COLO668 (cell line): ENCODE results near the gene SEC31B.
A peak's percentile ranks its signal among the peaks of the same experiment; 100 is the strongest.

Experiments
- DNase-seq: peaks from one replicate; lab custom pipeline; 2025; ENCODE audit not compliant: unreplicated experiment; lab: John Stamatoyannopoulos, UW

Gene SEC31B

GRCh38 chr10:100448951-100449350 is 70.7 kb downstream of the SEC31B start:
- DNase-seq = no peak

- DNase-seq = peak; percentile 45
Observed at GRCh38 chr10:100447663-100448062, 72.0 kb downstream of the SEC31B start.

DNA sequence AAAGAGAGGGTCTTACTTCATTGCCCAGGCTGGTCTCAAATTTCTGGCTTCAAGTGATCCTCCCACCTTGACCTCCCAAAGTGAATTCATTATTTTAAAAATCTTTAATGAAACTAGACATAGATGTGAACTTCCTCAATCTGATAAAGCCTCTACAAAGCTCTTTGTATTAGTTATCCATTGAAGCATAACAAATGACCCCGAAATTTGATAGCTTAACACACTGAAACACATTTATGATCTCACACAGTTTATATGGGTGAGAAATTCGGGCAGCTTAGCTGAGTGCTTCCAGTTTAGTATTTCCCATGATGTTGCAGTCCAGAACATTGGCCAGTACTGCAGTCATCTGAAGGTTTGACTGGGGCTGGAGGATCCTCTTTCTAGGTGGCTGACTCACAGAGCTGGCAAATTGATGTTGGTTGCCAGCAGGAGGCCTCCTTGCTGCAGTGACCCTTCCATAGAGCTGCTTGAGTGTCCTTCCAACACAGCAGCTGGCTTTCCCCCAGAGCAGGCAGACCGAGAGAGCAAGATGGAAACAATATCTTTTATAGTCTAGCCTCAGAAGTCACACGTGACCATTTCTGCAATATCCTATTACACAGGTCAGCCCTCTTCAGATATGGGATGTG is 73.4 kb downstream of the SEC31B start:
- DNase-seq = peak; percentile 25

- DNase-seq = no peak
Observed at GRCh38 chr10:100442548-100442947, 77.1 kb downstream of the SEC31B start.

- DNase-seq = no peak
Observed at GRCh38 chr10:100438674-100439315, 80.9 kb downstream of the SEC31B start.
